Measurements from ENCODE around the gene CCDC102A.

Gene CCDC102A

DNA sequence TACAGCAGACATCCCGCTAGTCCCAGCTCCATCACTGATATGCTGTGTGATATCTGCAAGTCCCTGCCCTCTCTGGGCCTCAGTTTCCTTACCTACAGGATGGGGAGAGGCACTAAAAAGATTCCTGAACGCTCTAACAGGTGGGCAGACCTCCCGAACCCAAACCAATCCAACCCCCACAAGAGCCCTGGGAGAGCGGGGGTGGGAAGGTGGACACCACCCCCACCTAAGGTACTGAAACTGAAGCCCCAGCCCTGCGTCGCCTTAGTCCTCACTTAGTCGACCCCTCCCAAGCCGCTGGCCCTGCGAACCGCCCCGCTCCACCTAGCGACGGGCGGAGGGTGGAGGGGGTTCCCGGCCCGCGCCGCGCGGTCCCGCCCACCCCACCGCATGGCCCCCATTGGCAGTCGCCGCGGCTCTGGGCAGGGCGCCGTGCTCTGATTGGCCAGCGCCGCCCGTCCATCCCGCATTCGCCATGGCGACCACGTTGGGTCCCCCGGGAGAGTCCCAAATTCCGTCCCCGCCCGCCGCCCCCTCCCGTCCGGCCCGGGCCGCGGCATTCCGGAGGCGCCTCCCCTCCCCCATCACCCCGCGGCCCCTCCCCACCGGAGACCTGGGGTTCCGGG is 578 bp downstream of the CCDC102A start:
- DNase-seq, result peak; percentile 76

DNA sequence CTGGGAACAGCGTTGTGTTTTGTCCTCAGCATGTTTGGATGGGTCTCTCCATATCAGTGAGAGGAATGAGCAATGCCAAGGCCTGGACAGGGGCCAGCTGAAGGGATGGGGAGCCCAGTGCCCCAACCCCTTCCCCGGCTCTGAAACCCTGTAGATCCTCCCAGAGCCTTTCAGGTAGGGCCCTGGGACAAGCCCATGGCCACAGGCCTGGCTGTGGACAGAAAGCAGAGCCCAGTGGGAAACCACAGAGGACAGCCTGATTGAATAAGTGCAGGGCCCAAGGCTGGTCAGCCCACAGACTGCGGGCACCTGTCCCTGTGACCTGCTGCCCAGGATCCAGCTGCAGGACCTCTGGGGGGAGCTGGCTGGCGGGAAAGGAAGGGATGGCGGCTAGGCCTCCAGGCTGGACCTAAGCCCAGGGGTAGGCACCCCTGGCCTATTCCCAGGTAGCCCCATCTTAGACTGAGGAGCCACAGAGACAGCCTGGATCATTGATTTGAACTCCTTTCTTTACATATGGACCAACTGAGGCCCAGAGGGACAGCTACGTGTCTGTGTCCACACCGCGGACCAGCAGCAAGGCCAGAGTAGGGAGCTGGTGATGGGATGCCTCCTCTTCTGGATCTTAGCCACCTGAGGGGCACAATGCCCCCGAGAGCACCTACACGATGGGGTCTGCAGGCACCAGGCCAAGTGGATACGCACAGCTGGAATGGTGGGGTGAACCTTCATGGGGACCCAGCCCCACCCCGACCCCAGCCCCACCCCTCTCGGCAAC is 1.3 kb downstream of the CCDC102A start:
- no peak for DNase-seq

DNA sequence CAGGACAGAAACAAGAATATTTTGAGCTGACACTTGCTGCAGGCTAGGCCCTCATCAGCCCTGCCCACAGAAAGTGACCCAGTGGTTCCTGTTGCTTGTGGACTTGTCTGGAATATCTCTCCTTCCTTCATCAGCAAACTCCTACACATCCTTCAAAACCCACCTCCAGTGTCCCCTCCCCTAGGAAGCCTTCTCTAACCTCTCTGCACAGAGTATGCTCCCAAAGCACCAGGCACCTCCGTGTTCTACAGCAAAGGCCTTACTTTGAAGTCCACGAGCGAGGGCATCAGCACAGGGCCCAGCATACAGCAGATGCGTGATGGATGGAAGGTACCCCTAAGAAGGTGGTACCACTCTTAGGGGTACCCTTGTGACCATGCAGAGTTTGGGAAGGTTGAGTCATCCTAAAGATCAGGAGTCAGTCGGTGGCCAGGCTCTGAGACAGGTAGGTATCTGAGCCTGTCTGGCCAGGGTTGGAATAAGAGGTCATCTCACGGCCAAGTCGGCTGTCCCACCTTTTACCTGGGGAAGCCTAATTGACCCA is 2.0 kb downstream of the CCDC102A start:
- no peak for DNase-seq

DNA sequence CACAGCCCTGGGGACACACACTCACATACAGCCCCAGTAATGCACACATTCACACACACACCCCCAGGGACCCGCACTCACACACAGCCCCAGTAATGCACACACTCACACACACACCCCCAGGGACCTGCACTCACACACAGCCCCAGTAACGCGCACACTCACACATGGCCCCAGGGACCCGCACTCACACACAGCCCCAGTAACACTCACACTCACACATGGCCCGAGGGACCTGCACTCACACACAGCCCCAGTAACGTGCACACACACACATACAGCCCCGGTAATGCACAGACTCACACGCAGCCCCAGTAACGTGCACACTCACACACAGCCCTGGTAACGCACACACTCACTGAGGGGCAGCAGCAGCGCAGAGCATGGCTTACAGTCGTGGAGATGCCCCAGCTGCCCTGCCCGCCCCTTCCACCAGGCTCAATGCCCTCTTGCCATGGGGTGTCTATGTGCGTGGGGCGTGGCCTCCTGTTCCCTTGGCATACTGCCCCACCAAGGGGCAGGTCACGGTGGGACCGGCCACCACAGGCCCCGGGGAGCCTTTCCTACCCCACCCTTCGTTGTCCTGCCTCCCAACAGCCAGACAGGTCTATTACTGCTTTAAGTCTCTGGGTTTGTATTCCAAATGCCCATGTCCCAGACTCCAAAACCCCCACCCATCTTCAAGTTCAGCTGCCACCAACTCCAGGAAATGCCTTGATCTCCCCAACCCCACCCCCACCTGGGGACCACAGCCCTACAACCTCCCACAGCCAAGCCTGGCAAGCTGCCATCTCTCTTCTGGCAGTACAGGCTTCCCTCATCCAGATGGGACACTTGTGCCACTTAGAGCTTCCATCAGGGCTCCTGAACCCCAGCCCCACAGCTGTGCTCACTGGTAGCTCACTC is 2.7 kb downstream of the CCDC102A start:
- DNase-seq, result no peak

DNA sequence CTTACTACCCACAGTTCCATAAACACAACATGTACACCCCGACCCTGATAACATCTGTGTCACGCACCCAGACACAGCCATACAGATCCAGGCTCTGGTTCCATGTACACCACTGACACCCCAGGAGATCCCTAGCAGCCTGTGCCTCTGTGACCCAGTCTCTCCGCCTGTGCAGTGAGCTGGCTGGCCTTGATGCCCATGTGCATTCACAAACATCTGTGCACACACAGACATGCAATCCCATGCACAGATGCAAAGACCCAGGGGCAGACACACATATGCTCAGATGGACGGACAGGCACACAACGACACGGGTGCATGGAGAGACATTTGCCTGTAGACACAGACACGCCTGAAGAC is 4.1 kb downstream of the CCDC102A start:
- DNase-seq, result no peak

DNA sequence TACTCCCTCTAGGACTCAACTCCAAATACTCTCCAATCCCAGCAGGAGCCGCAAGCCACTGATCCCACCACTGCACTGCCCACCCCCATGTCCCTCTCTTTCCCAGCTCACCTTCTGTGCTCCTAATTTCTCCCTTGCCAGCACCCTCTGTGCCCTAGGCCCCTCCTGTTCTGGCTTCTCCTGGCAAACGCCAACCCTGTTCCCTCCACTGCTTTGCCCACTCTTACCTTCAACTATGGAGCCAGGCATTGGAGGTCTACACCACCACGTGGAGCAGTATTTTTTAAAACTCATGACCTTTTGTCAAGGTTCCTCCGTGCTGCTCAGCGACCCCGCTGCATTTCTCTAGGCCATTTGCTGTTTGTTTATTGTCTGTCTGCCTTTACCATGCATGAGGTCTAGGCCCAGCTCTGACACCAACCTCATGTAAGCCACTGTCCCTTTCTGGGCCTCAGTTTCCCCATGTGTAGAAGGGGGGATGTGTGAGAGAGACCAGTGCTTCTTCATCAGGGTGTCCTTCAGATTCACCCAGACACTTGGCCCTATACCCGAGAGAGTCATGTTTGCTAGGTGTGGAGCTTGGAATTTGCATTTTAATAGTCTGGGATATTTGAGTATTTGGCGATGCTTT is 4.6 kb downstream of the CCDC102A start:
- no peak for DNase-seq

DNA sequence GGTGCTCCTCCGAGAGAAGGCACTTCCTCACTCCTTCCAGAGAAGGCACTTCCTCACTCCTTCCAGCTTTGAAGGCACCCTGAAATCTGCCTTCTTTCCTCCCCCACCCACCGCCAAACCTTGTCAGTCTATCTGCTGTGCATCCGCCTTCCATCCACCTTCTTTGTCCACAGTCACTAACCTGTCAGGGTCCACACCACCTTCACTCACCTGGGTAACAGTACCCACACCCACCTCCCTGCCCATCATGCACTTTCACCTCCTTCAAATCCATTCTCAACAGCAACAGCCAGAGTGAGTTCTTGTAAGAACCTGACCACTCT is 5.2 kb downstream of the CCDC102A start:
- DNase-seq, result no peak

DNA sequence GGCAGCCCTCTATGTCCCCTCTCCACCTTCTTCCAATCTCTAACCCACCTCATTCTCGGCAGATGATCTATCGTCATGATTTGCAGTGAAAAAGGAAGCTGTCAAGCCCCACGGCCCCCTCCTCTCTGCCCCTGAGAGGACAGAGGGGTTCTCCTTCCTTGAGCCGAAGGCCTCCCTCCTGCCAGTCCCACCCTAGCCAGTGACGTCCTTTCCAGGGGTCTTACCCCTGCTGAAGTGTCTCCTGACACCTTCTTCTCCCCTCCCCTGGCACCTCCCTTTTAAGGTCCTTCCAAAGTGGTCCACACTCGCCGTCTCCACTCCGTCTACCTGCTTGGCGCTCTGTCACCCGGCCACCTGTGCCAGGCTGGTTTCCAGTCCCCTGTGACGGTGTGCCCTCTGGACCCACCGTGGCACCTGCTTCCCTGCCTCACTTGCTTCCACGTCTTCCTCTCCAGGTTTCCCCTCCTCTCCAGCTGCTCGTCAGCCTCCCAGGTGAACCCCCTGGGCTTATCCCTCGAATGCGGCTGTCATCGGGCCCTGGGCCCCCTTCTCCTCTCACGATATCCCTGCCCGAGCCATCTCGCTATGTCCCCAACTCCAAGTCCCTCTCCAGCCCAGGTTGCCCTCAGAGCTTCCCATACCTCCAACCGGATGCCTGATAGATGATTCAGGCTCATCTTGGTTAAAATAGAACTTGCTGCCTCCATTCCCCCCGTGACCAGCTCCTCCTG is 5.7 kb downstream of the CCDC102A start:
- no peak for DNase-seq

DNA sequence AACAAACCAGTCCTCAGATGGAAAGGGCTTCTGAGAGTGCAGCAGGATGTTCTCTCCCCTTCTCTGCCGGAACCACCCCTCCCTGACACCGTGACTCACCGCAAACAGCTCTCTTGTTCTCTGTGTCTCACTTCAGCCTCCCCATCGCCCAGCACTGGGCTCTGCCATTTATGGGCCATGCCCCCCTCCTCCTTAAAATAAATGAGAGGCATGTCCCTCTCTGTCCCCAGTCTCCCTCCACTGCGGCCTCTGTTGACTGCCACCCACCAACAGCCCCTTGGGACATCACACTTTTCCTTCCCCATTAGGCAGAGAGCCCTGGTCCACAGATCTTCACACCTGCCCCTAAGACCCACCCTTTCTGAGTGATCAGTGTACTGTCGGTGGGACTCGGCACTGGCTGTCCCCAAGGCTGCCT is 6.3 kb downstream of the CCDC102A start:
- DNase-seq, result peak; percentile 19

DNA sequence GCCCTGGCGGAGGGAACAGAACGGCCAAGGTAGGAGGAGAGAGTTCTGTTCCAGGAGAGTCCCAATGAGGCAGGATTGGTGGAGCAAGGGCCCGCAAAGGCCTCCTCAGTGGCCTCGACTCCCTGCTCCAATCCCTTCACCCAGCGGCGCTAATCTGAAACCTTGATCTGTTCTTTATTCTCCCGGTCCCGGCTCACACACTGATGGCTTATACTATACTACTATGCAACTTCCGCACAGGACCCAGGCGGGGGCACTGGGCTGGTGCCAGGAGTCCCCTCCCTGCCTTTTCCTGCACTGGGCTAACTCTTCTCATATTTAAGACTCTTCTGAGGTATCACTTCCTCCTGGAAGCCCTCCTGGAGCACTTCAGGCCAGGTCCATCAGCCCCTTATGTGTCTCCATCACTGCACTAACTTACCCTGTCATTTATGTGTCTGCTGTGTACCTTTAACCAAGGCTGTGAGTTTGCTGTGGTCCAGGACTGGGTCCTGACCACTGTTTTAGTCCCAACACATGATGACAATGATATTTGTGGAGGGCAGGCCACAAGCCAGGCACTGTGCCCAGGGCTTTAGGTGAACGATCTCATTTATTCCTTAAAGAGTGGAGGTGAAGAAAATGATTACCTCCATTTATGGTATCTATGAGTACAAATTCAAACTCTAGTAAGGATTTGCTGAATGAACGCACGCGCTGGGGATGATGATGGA is 6.8 kb downstream of the CCDC102A start:
- DNase-seq, result no peak

DNA sequence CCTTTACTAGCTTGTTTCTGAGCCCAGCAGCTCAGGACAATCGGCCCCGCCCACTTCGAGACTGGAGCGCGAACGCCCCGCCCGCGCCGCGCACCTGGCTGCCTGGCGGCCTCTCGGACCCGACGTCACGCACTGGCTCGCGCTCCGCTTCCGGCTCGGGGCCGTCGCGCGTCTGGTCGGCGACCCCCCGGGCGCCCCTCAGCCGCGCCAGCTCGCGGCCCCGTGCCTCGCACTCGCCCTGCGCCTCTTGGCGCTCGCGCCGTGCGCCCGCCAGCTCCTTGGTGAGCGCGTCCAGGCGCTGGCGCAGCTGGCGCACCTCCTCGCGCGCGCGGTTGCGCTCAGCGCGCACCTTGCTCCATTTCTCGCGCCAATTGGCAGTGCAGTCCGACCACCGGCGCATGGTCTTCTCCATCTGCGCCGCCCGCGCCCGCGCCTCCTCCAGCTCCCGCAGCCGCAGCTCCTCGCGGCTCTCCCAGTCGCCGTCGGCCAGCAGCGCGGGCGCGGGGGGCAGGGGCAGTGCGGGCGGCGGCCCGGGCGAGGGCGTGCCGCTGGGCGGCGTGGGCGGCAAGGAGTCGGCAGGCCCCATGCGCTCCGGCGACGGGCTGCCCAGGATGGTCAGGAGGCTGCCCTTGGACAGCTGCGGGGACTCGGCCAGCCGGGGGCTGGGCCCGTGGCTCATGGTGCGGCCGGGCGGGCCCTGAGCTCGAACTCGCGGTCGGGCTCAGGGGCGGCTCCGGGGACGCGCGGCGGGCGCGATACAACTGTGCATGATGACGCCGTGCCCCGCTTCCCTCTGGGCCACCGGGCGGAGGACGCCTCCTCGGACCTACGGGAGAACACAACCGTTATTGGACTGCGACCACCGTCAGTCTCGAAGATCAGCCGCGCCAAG is 7.6 kb downstream of the CCDC102A start:
- DNase-seq, result no peak

DNA sequence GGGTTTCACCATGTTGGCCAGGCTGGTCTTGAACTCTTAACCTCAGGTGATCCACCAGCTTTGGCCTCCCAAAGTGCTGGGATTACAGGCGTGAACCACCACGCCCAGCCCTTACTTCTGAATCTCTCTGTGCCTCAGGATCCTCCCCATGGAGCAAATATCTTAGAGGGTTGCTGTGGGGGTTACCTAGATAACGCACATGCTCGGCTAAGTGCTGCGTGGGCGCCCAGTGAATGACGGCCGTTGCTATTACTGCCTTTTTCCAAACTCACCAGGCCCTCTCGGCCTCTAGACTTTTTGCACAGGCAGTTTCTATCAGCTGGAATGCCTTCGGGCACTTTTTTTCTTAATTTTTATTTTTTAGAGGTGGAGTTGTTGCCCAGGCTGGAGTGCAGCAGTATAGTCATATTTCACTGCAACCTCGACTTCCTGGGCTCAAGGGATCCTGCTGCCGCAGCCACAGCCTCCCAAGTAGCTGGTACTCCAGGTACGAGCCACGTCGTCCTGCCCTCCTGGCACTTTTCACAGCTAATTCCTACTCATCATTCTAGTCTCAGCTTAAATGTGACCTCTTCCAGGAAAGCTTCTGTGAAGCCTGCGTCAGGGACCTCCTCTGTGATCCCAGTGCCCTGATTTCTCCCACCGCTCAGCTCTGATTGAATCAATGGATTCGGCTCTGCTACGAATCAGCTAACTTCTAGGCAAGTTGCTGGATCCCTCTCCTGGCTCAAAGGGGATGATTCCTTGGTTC is 8.6 kb downstream of the CCDC102A start:
- no peak for DNase-seq

DNA sequence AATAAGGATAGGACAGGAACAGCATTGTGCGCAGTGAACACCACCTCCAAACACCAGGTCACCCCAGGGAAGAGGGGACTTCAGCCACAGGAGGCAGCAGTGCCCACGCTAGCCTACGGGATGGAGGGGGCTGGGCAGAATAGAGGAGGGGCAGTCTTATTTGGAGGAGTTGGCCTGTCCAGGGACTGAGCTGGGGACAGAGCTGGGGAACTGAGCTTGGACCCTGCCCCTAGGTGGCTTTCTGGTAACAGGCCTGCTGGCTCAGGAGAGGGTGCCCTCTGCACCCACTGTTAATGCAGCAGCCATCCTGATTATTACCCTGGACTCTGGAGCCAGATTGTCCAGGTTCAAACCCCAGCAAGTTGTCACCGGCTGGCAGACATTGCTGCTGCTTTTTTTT is 9.3 kb downstream of the CCDC102A start:
- DNase-seq, result no peak

DNA sequence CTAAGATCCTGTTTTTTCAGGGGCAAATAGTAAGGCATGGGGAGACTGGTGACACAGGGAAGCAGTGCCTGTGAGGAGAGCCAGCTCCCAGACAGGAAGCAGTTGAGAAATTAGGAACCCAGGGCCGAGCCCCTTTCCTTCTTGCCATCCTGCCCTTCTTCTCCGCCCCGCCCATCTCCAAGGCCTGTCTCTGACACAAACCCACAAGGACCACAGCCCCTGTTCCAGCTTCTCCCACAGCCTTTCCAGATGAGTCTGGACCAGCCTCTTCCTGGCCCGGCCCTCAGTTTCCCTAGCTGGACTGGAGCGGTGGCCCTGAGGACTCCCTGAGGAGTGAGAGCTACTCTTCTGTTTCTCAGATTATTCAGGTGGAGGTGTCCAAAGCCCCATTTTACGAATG is 9.9 kb downstream of the CCDC102A start:
- no peak for DNase-seq

DNA sequence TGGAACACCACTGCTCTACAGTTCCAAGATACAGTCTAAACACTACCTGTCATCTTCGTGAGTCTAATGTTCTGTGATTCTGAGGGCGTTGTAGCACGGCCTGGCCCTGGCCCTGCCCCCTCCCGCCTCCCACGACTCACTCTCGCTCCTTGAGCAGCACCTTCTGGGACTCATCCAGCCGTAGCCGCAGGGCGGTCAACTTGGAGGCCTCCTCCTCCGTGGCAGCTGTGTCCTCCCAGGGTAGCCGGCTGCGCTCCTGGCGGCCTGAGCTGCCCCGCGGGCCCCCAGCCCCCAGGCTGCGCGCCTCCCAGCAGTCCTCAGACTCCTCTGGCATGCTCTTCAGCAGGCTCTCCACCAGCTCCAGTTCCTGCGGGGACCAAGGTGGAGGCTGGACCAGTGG is 10.6 kb downstream of the CCDC102A start:
- DNase-seq, result no peak

DNA sequence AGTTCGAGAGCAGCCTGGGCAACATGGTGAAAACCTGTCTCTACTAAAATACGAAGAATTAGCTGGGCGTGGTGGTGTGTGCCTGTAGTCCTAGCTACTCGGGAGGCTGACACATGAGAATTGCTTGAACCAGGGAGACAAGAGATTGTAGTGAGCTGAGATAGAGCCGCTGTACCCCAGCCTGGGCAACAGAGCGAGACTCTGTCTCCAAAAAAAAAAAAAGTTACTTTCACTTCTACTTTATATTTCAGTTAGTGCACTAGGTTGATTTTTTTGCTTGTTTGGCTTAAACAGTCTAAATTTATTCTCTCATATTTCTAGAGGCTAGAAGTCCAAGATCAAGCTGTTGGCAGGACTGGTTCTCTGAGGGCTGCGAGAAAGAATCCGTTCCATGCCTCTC is 13.4 kb downstream of the CCDC102A start:
- no peak for DNase-seq

DNA sequence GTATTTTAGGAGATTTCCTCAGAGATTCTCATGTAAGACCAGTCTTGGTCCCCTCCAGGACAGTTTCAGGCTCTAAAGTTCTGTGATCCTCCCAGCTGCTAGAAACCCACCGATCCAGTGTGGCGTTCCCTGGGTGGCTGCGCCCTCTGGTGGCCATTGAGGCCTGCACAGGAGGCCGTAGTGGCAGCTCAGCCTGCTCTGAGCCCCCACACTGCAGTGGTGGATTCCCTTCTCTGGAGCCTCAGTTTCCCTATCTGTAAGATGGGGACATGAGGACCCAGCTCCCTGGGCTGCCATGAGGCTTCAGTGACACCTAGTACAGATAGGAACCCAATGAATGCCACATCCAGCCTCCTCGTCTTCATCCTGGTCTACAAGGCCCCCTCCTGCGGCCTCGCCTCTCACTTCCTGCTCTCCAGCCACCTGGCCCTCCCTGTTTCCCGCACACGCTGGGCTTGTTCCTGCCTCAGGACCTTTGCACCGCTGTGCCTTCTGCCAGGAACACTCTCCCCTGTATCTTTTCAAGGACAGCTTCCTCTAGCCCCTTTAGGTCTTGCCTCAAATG is 16.5 kb downstream of the CCDC102A start:
- DNase-seq, result peak; percentile 45

DNA sequence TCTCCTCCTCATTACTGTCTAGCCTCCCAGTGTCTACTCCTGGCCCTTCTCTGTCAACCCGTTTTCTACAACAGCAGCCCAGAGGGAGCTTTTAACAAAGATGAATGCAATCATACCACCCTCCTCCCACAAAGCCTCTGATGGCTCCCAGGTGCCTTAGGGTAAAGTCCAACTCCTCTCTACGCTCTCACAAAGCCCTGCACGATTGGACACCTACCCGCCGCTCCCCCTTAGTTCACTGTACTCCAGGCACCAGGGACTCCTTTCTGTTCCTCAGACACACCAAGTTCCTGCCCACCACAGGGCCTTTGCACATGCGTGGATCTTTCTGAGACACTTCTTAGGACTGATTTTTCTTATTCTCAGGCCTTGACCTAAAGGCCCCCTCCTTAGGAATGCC is 17.4 kb downstream of the CCDC102A start:
- no peak for DNase-seq

DNA sequence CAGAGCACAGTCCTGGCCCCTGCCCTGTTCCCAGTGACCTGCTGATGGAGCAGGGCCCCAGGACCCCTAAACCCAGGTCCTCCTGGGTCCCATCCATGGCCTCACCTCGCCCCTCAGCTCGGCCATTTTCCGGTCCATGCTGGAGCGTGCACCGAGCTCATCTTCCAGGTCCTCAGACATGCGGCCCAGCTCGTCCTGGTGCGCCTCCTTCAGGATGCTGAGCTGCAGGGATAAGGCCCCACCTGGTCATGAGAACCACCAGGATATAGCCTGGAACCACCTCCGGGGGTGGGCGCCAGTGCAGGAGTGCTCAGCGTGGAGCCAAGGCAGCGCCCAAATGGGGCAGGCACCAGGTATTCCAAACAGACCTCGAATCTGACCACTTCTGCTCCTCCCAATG is 17.9 kb downstream of the CCDC102A start:
- no peak for DNase-seq

All from amniotic stem cell (primary cell).